Measurements from ENCODE around the gene GBA2.

DNA sequence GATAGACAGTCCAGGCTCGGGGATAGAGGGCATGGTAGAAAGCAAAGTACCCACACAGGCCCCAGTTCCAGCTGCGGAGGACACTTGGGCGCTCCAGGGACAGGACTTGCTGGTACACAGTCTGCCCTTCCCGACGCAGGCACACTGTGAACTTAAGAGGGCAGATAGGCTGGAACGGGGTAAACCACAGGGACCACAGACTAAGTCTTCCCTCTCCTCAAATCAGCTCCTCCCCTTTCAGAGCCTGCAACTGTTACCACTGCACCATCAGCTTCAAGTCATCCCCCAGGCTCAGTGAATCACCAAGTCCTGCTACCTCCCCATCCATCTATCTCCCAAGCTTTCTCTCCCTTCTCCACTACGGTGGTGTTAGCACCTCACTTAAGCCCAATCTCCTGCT is 7.3 kb downstream of the GBA2 start:
- no peak for TF ChIP-seq POLR2AphosphoS5 (IDR thresholded peaks at IDR 0.05; ENCODE audit: insufficient read depth in 1 of 2, low read depth in 1 of 2)
- TF ChIP-seq, protein P1, sequence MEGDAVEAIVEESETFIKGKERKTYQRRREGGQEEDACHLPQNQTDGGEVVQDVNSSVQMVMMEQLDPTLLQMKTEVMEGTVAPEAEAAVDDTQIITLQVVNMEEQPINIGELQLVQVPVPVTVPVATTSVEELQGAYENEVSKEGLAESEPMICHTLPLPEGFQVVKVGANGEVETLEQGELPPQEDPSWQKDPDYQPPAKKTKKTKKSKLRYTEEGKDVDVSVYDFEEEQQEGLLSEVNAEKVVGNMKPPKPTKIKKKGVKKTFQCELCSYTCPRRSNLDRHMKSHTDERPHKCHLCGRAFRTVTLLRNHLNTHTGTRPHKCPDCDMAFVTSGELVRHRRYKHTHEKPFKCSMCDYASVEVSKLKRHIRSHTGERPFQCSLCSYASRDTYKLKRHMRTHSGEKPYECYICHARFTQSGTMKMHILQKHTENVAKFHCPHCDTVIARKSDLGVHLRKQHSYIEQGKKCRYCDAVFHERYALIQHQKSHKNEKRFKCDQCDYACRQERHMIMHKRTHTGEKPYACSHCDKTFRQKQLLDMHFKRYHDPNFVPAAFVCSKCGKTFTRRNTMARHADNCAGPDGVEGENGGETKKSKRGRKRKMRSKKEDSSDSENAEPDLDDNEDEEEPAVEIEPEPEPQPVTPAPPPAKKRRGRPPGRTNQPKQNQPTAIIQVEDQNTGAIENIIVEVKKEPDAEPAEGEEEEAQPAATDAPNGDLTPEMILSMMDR (IDR thresholded peaks at IDR 0.05) = no peak
